SJCRH30 (cell line): ENCODE measurements around the gene TSPYL4. TPM values are rescaled to one million over a fixed set of nuclear protein-coding genes. Genes with fewer than 3 reads are reported as not detected.

Experiments
- DNase-seq, 2 experiments: peaks; one replicate each; pipeline ENCODE4 v3.0.0-alpha.2; 2015 to 2020
- H3K27ac ChIP-seq: fragments of 250-450 bp; sonication (Bioruptor Pico); 2 replicates; pipeline ENCODE4 v1.5.1; 2020; ENCODE audit warnings: mild to moderate bottlenecking, moderate library complexity
- H3K27me3 ChIP-seq: fragments of 250-450 bp; sonication (Bioruptor Pico); 2 replicates; pipeline ENCODE4 v1.5.1; 2020; ENCODE audit warnings: mild to moderate bottlenecking, moderate library complexity
- H3K36me3 ChIP-seq: fragments of 250-450 bp; sonication (Bioruptor Pico); 2 replicates; pipeline ENCODE4 v1.5.1; 2020; ENCODE audit warnings: mild to moderate bottlenecking, moderate library complexity
- H3K4me1 ChIP-seq: fragments of 250-450 bp; sonication (Bioruptor Pico); 2 replicates; pipeline ENCODE4 v1.5.1; 2020; ENCODE audit warnings: mild to moderate bottlenecking, moderate library complexity
- H3K4me3 ChIP-seq: fragments of 250-450 bp; sonication (Bioruptor Pico); 2 replicates; pipeline ENCODE4 v1.5.1; 2020; ENCODE audit warnings: mild to moderate bottlenecking, moderate library complexity
- H3K9me3 ChIP-seq: fragments of 250-450 bp; sonication (Bioruptor Pico); replicated peaks from 2 replicates; pipeline ENCODE4 v1.5.1; 2020; ENCODE audit warnings: mild to moderate bottlenecking, moderate library complexity
- total RNA-seq: library from RNA; depleted of rRNA; stranded (reverse); fragments of >200 nt; shearing (Covaris generic); gene quantifications from 2 replicates; pipeline ENCODE4 v1.2.3, GENCODE V29; 2014

The TSPYL4 gene
- total RNA-seq, 1 experiment from 2014 or later = 13.4 TPM

GRCh38 chr6:116280161-116280932 lies 26.5 kb upstream of the TSPYL4 start:
- H3K4me3 ChIP-seq = peak overlapping the region; percentile 95
- H3K36me3 ChIP-seq = peaks cover 9% of the 10 kb centered on the region; the same call in 1 of the 2 replicates
- H3K27ac ChIP-seq = peak overlapping the region; percentile 84
- no peaks in the 10 kb centered on the region for H3K9me3 ChIP-seq
- DNase-seq = peak in 1 of 2 experiments; percentile 46
- H3K27me3 ChIP-seq = no peaks in the 10 kb centered on the region
- peaks cover 9% of the 10 kb centered on the region; the same call in 1 of the 2 replicates for H3K4me1 ChIP-seq

- H3K27me3 ChIP-seq = no peaks in the 10 kb centered on the region
- H3K4me3 ChIP-seq = peak within 1 kb of the TSS; percentile 95
Measured at GRCh38 chr6:116279232-116280160, 25.6 kb upstream of the TSPYL4 start, which contains the start of gene TSPYL1. TSPYL1 (minus strand) TSS chr6:116279930; CDS start chr6:116279830, 100 bp downstream.

GRCh38 chr6:116278854-116279231 lies 25.0 kb upstream of the TSPYL4 start:
- peak overlapping the region; percentile 84 for H3K27ac ChIP-seq
- peaks cover 12% of the 10 kb centered on the region; the same call in 1 of the 2 replicates for H3K36me3 ChIP-seq
- DNase-seq = peak; percentile 21 to 47
- H3K4me1 ChIP-seq = peaks cover 9% of the 10 kb centered on the region; the same call in 1 of the 2 replicates
- H3K27me3 ChIP-seq = no peaks in the 10 kb centered on the region
- H3K9me3 ChIP-seq = no peaks in the 10 kb centered on the region
- H3K4me3 ChIP-seq = peak overlapping the region; percentile 95

More at GRCh38 chr6:116279232-116280160, 25.6 kb upstream of the TSPYL4 start, which contains the start of gene TSPYL1:
- Histone ChIP-seq H3K9me3 (no peaks in the 10 kb centered on the region), H3K36me3 (peaks cover 11% of the 10 kb centered on the region; the same call in 1 of the 2 replicates), H3K27ac (peak within 1 kb of the TSS; percentile 84), H3K4me1 (peaks cover 9% of the 10 kb centered on the region; the same call in 1 of the 2 replicates)
- peak; percentile 94 to 97 for DNase-seq

- peak overlapping the region; percentile 84; the same call in 1 of the 2 replicates for H3K27ac ChIP-seq
- no peaks in the 10 kb centered on the region for H3K27me3 ChIP-seq
- peaks cover 12% of the 10 kb centered on the region; the same call in 1 of the 2 replicates for H3K36me3 ChIP-seq
- peaks cover 9% of the 10 kb centered on the region; the same call in 1 of the 2 replicates for H3K4me1 ChIP-seq
- no peak for DNase-seq
- H3K9me3 ChIP-seq = no peaks in the 10 kb centered on the region
- H3K4me3 ChIP-seq = peak overlapping the region; percentile 95
Measured at GRCh38 chr6:116278481-116278829, 24.6 kb upstream of the TSPYL4 start.

GRCh38 chr6:116277124-116277523 lies 23.2 kb upstream of the TSPYL4 start:
- DNase-seq = no peak
- no peak overlapping the region for H3K27ac ChIP-seq

GRCh38 chr6:116271149-116271708 lies 17.4 kb upstream of the TSPYL4 start:
- Histone ChIP-seq H3K4me1 (no peaks in the 10 kb centered on the region), H3K4me3 (no peak overlapping the region), H3K27ac (no peak overlapping the region), H3K9me3 (no peaks in the 10 kb centered on the region), H3K36me3 (peaks cover 3% of the 10 kb centered on the region), H3K27me3 (no peaks in the 10 kb centered on the region)
- no peak for DNase-seq

More at GRCh38 chr6:116277124-116277523, 23.2 kb upstream of the TSPYL4 start:
- peak overlapping the region; percentile 20 for H3K4me3 ChIP-seq
- peaks cover 12% of the 10 kb centered on the region; the same call in 1 of the 2 replicates for H3K36me3 ChIP-seq
- H3K4me1 ChIP-seq = peaks cover 9% of the 10 kb centered on the region; the same call in 1 of the 2 replicates
- no peaks in the 10 kb centered on the region for H3K27me3 ChIP-seq
- H3K9me3 ChIP-seq = no peaks in the 10 kb centered on the region

GRCh38 chr6:116268589-116269293 lies 14.9 kb upstream of the TSPYL4 start:
- DNase-seq = peak; percentile 26 to 84
- H3K27ac ChIP-seq = no peak overlapping the region
- no peaks in the 10 kb centered on the region for H3K4me1 ChIP-seq
- H3K36me3 ChIP-seq = peaks cover 3% of the 10 kb centered on the region; the same call in 1 of the 2 replicates
- no peaks in the 10 kb centered on the region for H3K27me3 ChIP-seq
- no peaks in the 10 kb centered on the region for H3K9me3 ChIP-seq
- H3K4me3 ChIP-seq = no peak overlapping the region

- no peak for DNase-seq
- Histone ChIP-seq H3K36me3 (peaks cover 3% of the 10 kb centered on the region; the same call in 1 of the 2 replicates), H3K27me3 (no peaks in the 10 kb centered on the region), H3K9me3 (0 out of 2 replicates have a peak, but pooled peaks cover 3% of the 10 kb centered on the region), H3K4me3 (no peak overlapping the region), H3K4me1 (no peaks in the 10 kb centered on the region), H3K27ac (no peak overlapping the region)
Measured at GRCh38 chr6:116267836-116268588, 14.1 kb upstream of the TSPYL4 start.

- Histone ChIP-seq H3K27ac (no peak overlapping the region), H3K27me3 (no peaks in the 10 kb centered on the region), H3K9me3 (0 out of 2 replicates have a peak, but pooled peaks cover 4% of the 10 kb centered on the region), H3K36me3 (peaks cover 3% of the 10 kb centered on the region; the same call in 1 of the 2 replicates), H3K4me1 (no peaks in the 10 kb centered on the region), H3K4me3 (no peak overlapping the region)
- no peak for DNase-seq
Measured at GRCh38 chr6:116266803-116267202, 12.9 kb upstream of the TSPYL4 start.

- H3K4me3 ChIP-seq = no peak overlapping the region
- no peak overlapping the region for H3K27ac ChIP-seq
- no peaks in the 10 kb centered on the region for H3K27me3 ChIP-seq
- no peak for DNase-seq
- no peaks in the 10 kb centered on the region for H3K4me1 ChIP-seq
- H3K36me3 ChIP-seq = peaks cover 5% of the 10 kb centered on the region; the same call in 1 of the 2 replicates
- H3K9me3 ChIP-seq = 0 out of 2 replicates have a peak, but pooled peaks cover 4% of the 10 kb centered on the region
Measured at GRCh38 chr6:116265041-116265829, 11.4 kb upstream of the TSPYL4 start.

GRCh38 chr6:116263353-116263752 lies 9.5 kb upstream of the TSPYL4 start:
- Histone ChIP-seq H3K4me1 (no peaks in the 10 kb centered on the region), H3K36me3 (peaks cover 5% of the 10 kb centered on the region; the same call in 1 of the 2 replicates), H3K9me3 (0 out of 2 replicates have a peak, but pooled peaks cover 4% of the 10 kb centered on the region), H3K4me3 (no peak overlapping the region), H3K27me3 (no peaks in the 10 kb centered on the region), H3K27ac (no peak overlapping the region)
- DNase-seq = no peak

GRCh38 chr6:116258520-116258919 lies 4.6 kb upstream of the TSPYL4 start:
- H3K27me3 ChIP-seq = no peaks in the 10 kb centered on the region
- H3K36me3 ChIP-seq = peaks cover 2% of the 10 kb centered on the region; the same call in 1 of the 2 replicates
- H3K27ac ChIP-seq = no peak overlapping the region

More at GRCh38 chr6:116258520-116258919, 4.6 kb upstream of the TSPYL4 start:
- H3K9me3 ChIP-seq = 0 out of 2 replicates have a peak, but pooled peaks cover 4% of the 10 kb centered on the region
- no peak for DNase-seq
- peaks cover 10% of the 10 kb centered on the region for H3K4me1 ChIP-seq
- H3K4me3 ChIP-seq = no peak overlapping the region
